GM19463 (cell line): ENCODE measurements around the gene ZNF407.

Experiments
- ATAC-seq: cut with Tn5 transposase; IDR thresholded peaks from one replicate; pipeline ENCODE4 v1.9.1; 2021; ENCODE audit warnings: mild to moderate bottlenecking, moderate library complexity; ENCODE audit not compliant: unreplicated experiment

The ZNF407 gene

DNA sequence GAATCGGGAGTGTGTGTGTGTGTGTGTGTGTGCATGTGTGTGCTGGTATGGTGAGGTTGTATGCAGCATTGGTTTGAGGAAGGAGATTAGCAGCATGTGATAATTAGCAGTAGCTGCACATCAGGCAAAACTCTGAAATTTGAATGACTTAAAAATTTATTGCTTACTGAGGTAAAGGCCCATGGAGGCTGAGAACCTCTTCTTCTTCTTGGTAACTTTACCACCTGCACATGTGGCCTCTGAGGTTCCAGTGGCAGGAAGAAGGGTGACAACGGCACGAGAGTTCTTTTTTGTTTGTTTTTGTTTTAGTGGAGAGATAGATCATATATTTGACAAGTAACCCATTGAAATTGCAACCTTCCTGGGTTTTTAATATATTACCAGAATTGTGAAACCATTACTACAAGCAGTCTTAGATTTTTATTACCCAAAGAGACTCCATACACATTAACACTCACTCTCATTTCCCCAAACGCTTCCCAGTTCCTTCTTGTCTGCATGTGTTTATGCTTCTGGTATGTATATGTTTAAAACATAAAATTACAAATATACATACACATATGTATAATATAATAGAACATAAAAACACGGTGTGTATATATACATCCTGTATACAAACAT, 319.2 kb downstream of the ZNF407 start:
- ATAC-seq = peak; percentile 51

DNA sequence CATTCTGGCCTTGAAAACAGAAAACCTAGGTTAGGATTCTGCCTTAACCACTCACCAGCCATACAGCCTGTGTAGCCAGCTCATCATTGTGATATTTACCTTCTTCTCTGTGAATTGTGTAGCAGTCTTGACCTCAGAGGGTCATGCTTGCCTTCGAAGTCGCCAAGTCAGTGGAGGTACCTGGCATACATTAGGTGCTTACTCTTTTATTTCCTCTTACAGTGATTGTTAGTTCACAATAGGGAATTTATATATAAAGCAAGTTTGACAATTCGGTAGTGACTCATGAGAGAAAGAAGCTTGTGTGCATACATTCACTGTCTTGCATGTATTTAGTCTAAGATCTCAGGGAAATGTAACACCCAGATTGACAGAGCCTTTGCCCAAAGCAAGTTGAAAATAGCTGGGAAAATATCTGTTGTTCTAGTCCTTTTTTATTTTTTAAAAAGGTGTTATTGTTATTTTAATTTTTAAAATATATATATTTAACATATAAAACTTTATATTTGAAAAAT, 320.7 kb downstream of the ZNF407 start:
- ATAC-seq = no peak

DNA sequence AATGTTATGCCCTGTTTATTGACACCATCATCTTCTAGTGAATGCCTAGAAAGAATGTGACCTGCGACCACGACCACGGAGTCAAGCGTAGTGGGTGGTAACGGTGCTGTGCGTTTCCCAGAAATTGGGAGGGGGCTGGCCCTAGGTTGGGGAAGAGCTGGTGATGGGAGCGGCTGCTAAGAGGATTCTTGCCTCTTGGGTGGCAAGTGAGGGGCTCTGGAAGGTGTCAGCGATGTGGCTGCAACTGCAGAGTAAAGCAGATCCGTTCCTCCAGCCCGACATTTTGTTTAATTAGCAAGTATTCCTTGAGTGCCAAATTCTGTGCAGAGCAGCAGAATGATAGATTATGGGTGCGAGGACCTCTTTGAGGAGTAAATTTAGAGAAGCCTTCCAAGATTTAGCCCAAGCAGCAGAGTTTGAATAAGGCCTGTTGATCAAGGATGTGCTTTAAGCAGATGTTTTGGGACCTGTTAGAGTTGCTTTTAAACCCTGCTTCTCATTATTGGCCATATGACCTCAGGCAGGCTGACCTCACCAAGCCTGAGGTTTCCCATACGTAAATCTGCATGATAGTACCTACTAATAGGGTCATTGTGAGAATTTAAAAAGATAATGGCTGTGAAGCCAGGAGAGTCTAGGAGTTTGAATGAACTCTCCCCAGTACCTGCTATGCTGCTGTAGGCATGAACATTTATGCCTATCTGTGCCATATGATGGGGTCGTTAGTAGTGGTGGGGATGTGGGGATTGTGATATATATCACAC, 323.6 kb downstream of the ZNF407 start:
- ATAC-seq = no peak

- no peak for ATAC-seq
These were observed 328.4 kb downstream of the ZNF407 start for GRCh38 chr18:74926051-74926450.

- no peak for ATAC-seq
These were observed 330.7 kb downstream of the ZNF407 start for GRCh38 chr18:74928194-74928968.

GRCh38 chr18:74929110-74929509, 331.4 kb downstream of the ZNF407 start:
- no peak for ATAC-seq

GRCh38 chr18:74930616-74931015, 332.9 kb downstream of the ZNF407 start:
- ATAC-seq = no peak

GRCh38 chr18:74933930-74934329, 336.3 kb downstream of the ZNF407 start:
- no peak for ATAC-seq

- no peak for ATAC-seq
These were observed 337.8 kb downstream of the ZNF407 start for GRCh38 chr18:74935434-74935833.

- ATAC-seq = no peak
These were observed 338.7 kb downstream of the ZNF407 start for GRCh38 chr18:74936343-74936742.

GRCh38 chr18:74937291-74937690, 339.6 kb downstream of the ZNF407 start:
- ATAC-seq = no peak

GRCh38 chr18:74940856-74941255, 343.2 kb downstream of the ZNF407 start:
- no peak for ATAC-seq

DNA sequence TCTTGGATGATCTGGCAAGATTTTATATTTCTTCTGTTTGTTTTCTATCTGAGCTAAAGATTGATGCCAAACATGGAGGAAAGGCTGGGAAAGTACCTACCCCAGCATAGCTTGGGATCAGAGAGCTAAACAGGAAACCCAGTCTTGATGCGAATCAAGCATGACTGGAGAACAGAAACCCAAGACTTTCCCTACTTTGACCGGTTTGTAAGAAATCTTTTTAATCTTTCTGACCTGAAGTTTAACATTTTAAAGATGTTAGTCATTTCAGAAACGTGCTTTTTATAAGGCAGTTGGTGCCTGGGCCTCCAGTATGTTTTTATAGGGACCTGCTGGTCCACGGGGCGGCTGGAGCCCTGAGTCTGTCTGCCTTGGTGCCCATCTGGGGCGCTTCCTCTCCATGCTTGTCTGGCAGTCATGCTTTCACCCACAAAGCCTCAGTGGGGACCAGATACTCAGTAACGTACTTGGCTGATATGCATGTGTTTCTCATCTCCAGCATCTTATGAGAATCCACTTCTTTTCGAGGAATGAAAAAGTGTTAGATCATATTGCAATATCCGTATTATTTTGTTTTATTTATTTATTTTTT, 344.7 kb downstream of the ZNF407 start:
- peak; percentile 98 for ATAC-seq

DNA sequence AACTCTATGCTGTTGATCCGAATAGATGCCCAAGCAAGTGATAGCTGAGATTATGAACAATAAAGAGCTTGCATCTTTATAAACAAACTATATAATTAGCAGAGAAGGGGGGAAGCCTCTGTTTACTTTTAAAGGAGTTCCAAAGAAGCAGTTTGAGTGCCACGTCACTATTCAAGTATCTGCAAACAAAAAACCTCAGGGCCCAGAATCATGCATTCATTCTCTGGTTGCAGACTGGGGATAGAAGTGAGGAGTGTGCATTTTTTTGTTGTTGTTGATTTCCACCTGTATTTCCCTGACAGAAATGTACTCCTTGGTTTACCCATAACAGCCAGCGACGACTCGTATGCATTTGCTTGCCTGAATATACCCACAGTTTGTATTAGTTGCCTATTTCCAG, 347.0 kb downstream of the ZNF407 start:
- ATAC-seq = no peak

- no peak for ATAC-seq
These were observed 348.3 kb downstream of the ZNF407 start for GRCh38 chr18:74945774-74946545.

DNA sequence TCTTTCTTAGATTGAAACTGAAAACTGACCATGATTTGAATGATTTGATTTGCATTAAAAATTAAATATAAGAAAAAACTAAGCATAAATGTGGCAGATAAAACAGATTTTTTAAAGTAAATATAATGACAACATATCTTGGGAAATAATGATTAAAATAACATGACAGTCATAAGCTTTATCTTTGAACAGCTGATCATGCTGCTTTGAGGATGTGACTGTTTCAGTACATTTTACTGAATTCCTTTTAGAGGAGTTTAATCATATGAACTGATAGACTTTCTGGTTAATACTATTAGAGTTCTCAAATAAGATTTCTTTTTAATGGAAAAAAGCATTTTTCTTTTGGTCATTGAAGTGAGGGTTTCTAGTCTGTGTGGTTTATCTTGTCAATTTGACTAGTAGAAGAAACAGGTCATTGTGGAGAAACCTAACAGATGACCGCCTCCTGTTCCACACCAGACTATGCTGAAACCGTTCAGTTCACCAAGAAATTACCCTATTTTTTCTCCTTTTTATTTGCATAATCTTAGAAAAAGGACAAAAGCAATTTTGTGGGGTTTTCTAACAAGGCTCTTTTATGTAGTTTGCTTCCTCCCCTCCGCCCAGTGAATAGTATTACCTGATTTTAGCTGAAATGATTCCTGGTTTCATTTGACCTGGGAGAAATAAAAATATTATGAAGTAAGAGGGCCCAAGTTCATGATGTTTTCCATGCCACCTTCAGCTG, 349.1 kb downstream of the ZNF407 start:
- ATAC-seq = no peak

- no peak for ATAC-seq
These were observed 349.7 kb downstream of the ZNF407 start for GRCh38 chr18:74947417-74947816.

DNA sequence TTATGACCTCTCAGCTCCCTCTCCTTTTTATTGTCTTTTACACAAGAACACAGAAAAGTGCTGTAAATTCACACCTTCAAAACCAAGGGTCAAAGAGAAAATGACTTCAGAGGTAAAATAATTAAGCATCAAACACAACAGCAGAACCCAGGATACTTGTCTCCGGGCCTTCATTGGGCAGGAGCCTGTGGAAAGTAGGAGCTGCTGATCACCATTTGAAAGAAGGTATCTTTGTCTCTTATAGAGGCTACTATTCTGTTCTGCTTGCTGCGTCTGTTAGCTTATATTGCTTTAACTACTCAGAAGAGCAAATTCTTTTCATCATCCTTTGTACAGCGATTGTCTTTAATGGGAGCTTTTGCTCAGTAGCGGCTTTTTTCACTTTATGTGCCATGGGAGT, 350.2 kb downstream of the ZNF407 start:
- ATAC-seq = no peak

GRCh38 chr18:74949611-74950010, 351.9 kb downstream of the ZNF407 start:
- ATAC-seq = peak; percentile 38

DNA sequence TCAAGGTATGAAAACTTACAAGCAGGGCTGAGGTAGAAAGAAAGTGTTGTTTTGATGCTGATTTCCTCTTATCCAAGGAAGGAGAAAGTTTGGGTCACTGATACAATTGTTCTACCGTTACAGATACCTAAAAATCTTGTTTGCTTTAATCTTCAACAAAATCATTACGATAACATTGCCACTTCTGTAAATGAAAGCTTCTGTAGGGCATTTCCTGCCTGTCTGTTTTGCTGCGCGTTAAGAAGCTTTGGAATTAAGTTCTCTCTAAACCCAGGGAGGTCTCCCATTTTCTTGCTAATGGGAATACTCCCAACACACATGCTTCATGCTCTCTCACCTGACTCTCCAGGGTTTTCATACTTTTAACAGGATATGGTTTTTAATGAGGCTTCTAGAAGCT, 352.8 kb downstream of the ZNF407 start:
- ATAC-seq = no peak
